Kidney (tissue), 14 donors: ENCODE measurements around the gene DIDO1. TPM values are rescaled to one million over a fixed set of nuclear protein-coding genes. Genes with fewer than 3 reads are reported as not detected.

Source experiments
- DNase-seq, 5 donors: peaks; one replicate each; pipeline ENCODE4 v3.0.0-alpha.2; 2013 to 2020
- FAIRE-seq: peaks from 2 replicates; lab custom pipeline; 2012; peaks lifted over from hg19 to GRCh38; lab: Jason Lieb, UNC
- H3K27ac ChIP-seq, 2 donors: one replicate each; pipeline ENCODE4 v1.7.0; 2013; ENCODE audit warnings: low read depth in 2 of 2, low read length in 2 of 2, inconsistent platforms in 1 of 2
- H3K27me3 ChIP-seq: one replicate; pipeline ENCODE4 v1.7.1; 2013; ENCODE audit warnings: low read length, inconsistent platforms; ENCODE audit not compliant: control insufficient read depth, insufficient read depth
- H3K36me3 ChIP-seq, 3 donors: one replicate each; pipeline versions ENCODE4 v1.7.0 to v1.7.1; 2013; ENCODE audit warnings: low read length in 3 of 3, control low read depth in 1 of 3, inconsistent platforms in 1 of 3; ENCODE audit not compliant: insufficient read depth in 3 of 3, control insufficient read depth in 2 of 3
- H3K4me1 ChIP-seq, 3 donors: one replicate each; pipeline versions ENCODE4 v1.7.0 to v1.7.1; 2013; ENCODE audit warnings: low read length in 3 of 3, inconsistent platforms in 1 of 3, low read depth in 1 of 3; ENCODE audit not compliant: control insufficient read depth in 2 of 3, insufficient read depth in 2 of 3
- H3K4me3 ChIP-seq, 3 donors: one replicate each; pipeline versions ENCODE4 v1.7.0 to v1.8.1; 2013; ENCODE audit warnings: low read length in 3 of 3, control low read depth in 1 of 3, inconsistent platforms in 1 of 3
- H3K9ac ChIP-seq, 3 donors: one replicate each; pipeline versions ENCODE4 v1.7.0 to v1.7.1; 2013; ENCODE audit warnings: low read length in 3 of 3, control low read depth in 1 of 3, inconsistent platforms in 1 of 3
- H3K9me3 ChIP-seq, 3 donors: one replicate each; pipeline versions ENCODE4 v1.7.0 to v1.7.1; 2013; ENCODE audit warnings: low read length in 3 of 3, control low read depth in 1 of 3, inconsistent platforms in 1 of 3; ENCODE audit not compliant: control insufficient read depth in 2 of 3, insufficient read depth in 1 of 3
- CTCF ChIP-seq: IDR thresholded peaks from 3 replicates; pipeline ENCODE4 v1.5.1; 2012; ENCODE audit warnings: mild to moderate bottlenecking, moderate library complexity, borderline replicate concordance; ENCODE audit not compliant: insufficient read depth; ENCODE audit errors: extremely low read depth
- intact Hi-C: fragments of 100-400 bp; cut with DNase I; formaldehyde crosslinking; loops from one replicate; pipeline ENCODE4 v1.11.1; 2022
- polyA plus RNA-seq: library from polyadenylated mRNA; stranded (reverse); fragments of 350-450 nt; fragmentation: Illumina TruSeq; extraction: RNeasy Lipid Tissue Mini Kit (QIAGEN cat#74804); gene quantifications from one replicate; pipeline ENCODE4 v1.2.3, GENCODE V29; 2014; ENCODE audit warnings: low read depth, low replicate concordance; ENCODE audit not compliant: insufficient read depth
- total RNA-seq: library from RNA; stranded (reverse); fragmentation: NEBNext Ultra II Directional; extraction: Animal tissue kit (Norgen Biotek cat#: 25700); gene quantifications from one replicate; pipeline ENCODE4 v1.2.1, GENCODE V29; 2021
- donor health status: control.
- donor health status: control.
- donor health status: control.
- donor health status: control.
- donor health status: control.
- donor health status: DM: yes; HTN: yes; CAD: no.
- donor health status: Normal renal cell carcinoma (clear cell type).

The DIDO1 gene
- total and polyA plus RNA-seq, 2 donors from 2014 or later = 23.0 to 67.9 TPM

GRCh38 chr20:62966212-62967148 is 40.2 kb upstream of the DIDO1 start:
- no peak for FAIRE-seq
- H3K27ac ChIP-seq = no peak overlapping the region
- H3K4me1 ChIP-seq = no peaks in the 10 kb centered on the region
- DNase-seq = no peak
- no peaks in the 10 kb centered on the region for H3K9me3 ChIP-seq
- H3K27me3 ChIP-seq = no peaks in the 10 kb centered on the region
- TF ChIP-seq CTCF = no peak
- intact Hi-C loops = no loop called here
- no peak overlapping the region for H3K9ac ChIP-seq
- H3K36me3 ChIP-seq = no peaks in the 10 kb centered on the region
- H3K4me3 ChIP-seq = no peak overlapping the region

DNA sequence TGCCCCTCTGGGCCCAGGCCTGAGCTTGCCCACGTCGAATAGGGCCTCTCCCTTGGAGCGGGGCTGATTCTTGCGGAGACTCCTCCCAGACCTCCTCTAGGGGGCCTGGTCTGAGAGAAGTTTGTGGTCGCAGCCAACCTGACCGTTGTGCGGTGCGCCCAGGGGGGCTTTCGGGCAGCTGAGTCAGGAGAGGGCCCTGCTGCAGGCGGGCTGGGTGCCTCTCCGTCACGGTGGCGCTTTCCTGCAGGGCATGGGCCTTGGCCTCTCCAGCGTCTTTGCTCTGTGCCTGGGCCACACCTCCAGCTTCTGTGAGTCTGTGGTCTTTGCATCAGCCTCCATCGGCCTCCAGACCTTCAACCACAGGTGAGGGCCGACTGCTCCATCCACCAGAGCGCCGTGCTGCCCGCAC is 39.1 kb upstream of the DIDO1 start:
- intact Hi-C loops = no loop called here
- Histone ChIP-seq H3K4me3 (no peak overlapping the region), H3K27me3 (no peaks in the 10 kb centered on the region), H3K9ac (no peak overlapping the region), H3K27ac (no peak overlapping the region), H3K9me3 (no peaks in the 10 kb centered on the region), H3K4me1 (no peaks in the 10 kb centered on the region), H3K36me3 (no peaks in the 10 kb centered on the region)
- TF ChIP-seq CTCF = no peak
- FAIRE-seq = no peak
- DNase-seq = no peak

DNA sequence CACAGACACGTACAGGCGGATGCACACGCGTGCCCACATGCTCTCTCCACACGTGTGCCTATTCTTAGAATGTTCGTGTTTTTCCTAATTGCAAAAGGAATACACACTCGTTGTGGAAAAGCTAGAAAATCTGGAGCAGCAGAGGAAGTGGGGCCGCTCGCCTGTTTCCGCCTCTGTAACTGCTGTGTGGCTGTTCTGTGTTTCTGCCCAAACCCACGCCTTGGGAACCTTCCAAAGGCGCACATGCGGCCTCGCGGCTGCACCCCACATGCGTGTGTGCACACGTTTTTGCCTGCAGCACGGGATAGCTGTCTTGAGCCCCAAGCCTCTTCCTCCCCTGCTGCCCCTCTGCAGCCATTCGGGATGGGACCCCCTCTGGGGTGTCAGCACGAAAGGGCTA is 38.4 kb upstream of the DIDO1 start:
- Histone ChIP-seq H3K27me3 (no peaks in the 10 kb centered on the region), H3K4me3 (no peak overlapping the region)
- no peak for FAIRE-seq

More for the DNA sequence above, 38.4 kb upstream of the DIDO1 start:
- no peak overlapping the region for H3K27ac ChIP-seq
- no peak overlapping the region for H3K9ac ChIP-seq
- intact Hi-C loops = no loop called here
- TF ChIP-seq CTCF = no peak
- peak in 1 of 5 donors; percentile 51 for DNase-seq
- no peaks in the 10 kb centered on the region for H3K36me3 ChIP-seq
- H3K4me1 ChIP-seq = no peaks in the 10 kb centered on the region
- H3K9me3 ChIP-seq = no peaks in the 10 kb centered on the region
